T-cell (primary cell): ENCODE results near the gene AEN. TPM values are rescaled to one million over a fixed set of nuclear protein-coding genes. Genes with fewer than 3 reads are reported as not detected.

ENCODE experiments used
- ATAC-seq, 4 experiments: fragments of 200-7000 bp in 3 of 4; fragments of 150-1000 bp in 1 of 4; cut with Tn5 transposase; replicated peaks in 1 of 4; 1 replicate in 3 of 4; 2 replicates in 1 of 4; pipeline ENCODE4 v1.10.0; 2021; ENCODE audit warnings: moderate library complexity in 3 of 4, mild to moderate bottlenecking in 2 of 4, moderate number of reproducible peaks in 1 of 4
- CTCF ChIA-PET, 2 donors: fragments of 300-600 bp; sonication (Branson Sonifier 250); formaldehyde crosslinking; loops; one replicate each; lab custom pipeline; 2022; ENCODE audit warnings: antibody characterized with exemption in 2 of 2; lab: Charles Lee
- POLR2A ChIA-PET, 2 donors: fragments of 300-600 bp; sonication (Branson Sonifier 250); formaldehyde crosslinking; loops; one replicate each; lab custom pipeline; 2022; ENCODE audit warnings: antibody characterized with exemption in 2 of 2; lab: Charles Lee
- DNase-seq, 35 experiments: peaks; one replicate each; pipeline versions ENCODE4 v3.0.0 to v3.0.0-alpha.2; 2013 to 2023
- H3K27ac ChIP-seq: one replicate; pipeline ENCODE4 v1.5.1; 2013; ENCODE audit warnings: low read length
- H3K27me3 ChIP-seq, 2 experiments: replicated peaks in 1 of 2; 1 replicate in 1 of 2; 2 replicates in 1 of 2; pipeline versions ENCODE4 v1.6.1 to v1.7.0; 2013; ENCODE audit warnings: low read length in 1 of 2, mixed read lengths in 1 of 2; ENCODE audit not compliant: control insufficient read depth in 2 of 2, insufficient read depth in 2 of 2; ENCODE audit errors: extremely low read depth in 1 of 2
- H3K36me3 ChIP-seq, 2 donors: 1 replicate in 1 of 2; 2 replicates in 1 of 2; pipeline versions ENCODE4 v1.6.1 to v1.7.0; 2013; ENCODE audit warnings: low read length in 1 of 2; ENCODE audit not compliant: control insufficient read depth in 2 of 2, insufficient read depth in 1 of 2; ENCODE audit errors: extremely low read depth in 1 of 2
- H3K4me1 ChIP-seq, 2 experiments: 1 replicate in 1 of 2; 2 replicates in 1 of 2; pipeline versions ENCODE4 v1.6.1 to v1.7.0; 2013; ENCODE audit warnings: low read length in 2 of 2, mixed read lengths in 1 of 2; ENCODE audit not compliant: insufficient read depth in 2 of 2, control insufficient read depth in 1 of 2; ENCODE audit errors: extremely low read depth in 1 of 2
- H3K4me3 ChIP-seq, 2 donors: 1 replicate in 1 of 2; 2 replicates in 1 of 2; pipeline versions ENCODE4 v1.5.1 to v1.7.0; 2013; ENCODE audit warnings: mild to moderate bottlenecking in 2 of 2, low read length in 1 of 2, moderate library complexity in 1 of 2; ENCODE audit not compliant: control insufficient read depth in 1 of 2; ENCODE audit errors: extremely low read depth in 1 of 2
- H3K9me3 ChIP-seq: 2 replicates; pipeline ENCODE4 v1.7.0; 2013
- H3K27ac Mint-ChIP-seq, 2 donors: one replicate each; pipeline ENCODE4 v1.8.0; 2020 to 2021; ENCODE audit warnings: mild to moderate bottlenecking in 2 of 2, mixed read lengths in 2 of 2
- H3K27me3 Mint-ChIP-seq, 2 donors: one replicate each; pipeline ENCODE4 v1.8.0; 2021 to 2022; ENCODE audit warnings: mixed read lengths in 2 of 2
- H3K36me3 Mint-ChIP-seq: one replicate; pipeline ENCODE4 v1.8.0; 2021; ENCODE audit warnings: mixed read lengths
- H3K4me1 Mint-ChIP-seq, 3 donors: one replicate each; pipeline ENCODE4 v1.8.0; 2020 to 2022; ENCODE audit warnings: mixed read lengths in 3 of 3, mild to moderate bottlenecking in 1 of 3
- H3K4me3 Mint-ChIP-seq, 3 donors: one replicate each; pipeline ENCODE4 v1.8.0; 2020 to 2022; ENCODE audit warnings: mild to moderate bottlenecking in 3 of 3, mixed read lengths in 3 of 3, moderate library complexity in 3 of 3
- H3K9me3 Mint-ChIP-seq, 3 donors: one replicate each; pipeline ENCODE4 v1.8.0; 2020 to 2022; ENCODE audit warnings: mixed read lengths in 3 of 3
- WGBS: methylation state at CpG from one replicate; pipeline ENCODE4 v1.1.5; 2013; ENCODE audit warnings: missing lambda C conversion rate; ENCODE audit not compliant: insufficient coverage; 5-methylcytosine and 5-hydroxymethylcytosine counted together
- total RNA-seq, 35 experiments: library from RNA in 6 of 35; stranded (reverse) in 6 of 35; fragments of 120-200 nt in 1 of 35; gene quantifications; one replicate each; pipeline versions ENCODE4 v1.2.1 to v1.2.4 and lab custom pipeline; 2013 to 2026

The AEN gene
- total RNA-seq, 5 donors from 2014 or later (not counting 1 experiment from before 2014, with no cell fraction given) = 31.1 to 69.2 (median 51.5) TPM

DNA sequence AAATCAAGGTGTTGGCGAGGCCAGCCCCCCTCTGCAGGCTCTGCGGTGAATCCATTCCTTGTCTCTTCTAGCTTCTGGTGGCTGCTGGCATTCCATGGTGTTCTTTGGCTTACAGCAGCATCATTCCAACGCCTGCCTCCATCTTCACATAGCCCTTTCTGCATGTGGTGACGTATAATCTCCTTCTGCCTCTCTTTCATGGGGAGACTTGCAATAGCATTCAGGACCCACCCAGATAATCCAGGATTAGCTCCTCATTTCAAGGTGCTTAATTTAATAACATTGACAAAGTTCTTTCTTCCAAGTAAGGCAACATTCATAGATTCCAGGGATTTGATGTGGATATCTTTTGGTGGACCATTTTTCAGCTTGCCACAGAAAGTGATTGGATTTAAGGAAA, 53.5 kb downstream of the AEN start:
- peaks cover 27 to 33% of the 10 kb centered on the region in 2 donors for H3K27me3 Mint-ChIP-seq
- no peak for ATAC-seq

DNA sequence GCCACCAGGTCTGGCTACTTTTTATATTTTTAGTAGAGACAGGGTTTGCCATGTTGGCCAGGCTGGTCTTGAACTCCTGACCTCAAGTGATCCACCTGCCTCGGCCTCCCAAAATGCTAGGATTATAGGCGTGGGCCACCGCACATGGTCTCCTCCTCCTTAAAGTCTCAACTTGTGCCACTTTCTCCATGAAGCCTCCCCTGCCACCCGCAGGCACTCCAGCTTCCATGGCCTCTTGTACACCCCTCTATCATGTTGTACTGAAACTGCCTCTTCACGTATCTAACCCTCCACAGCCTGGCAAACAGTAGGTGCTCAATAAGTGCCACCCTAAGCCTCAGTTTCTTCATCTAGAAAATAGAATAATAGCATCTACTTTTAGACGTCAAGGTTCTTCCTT, 57.6 kb downstream of the AEN start:
- Histone ChIP-seq H3K4me1 (no peaks in the 10 kb centered on the region), H3K9me3 (peaks cover 3% of the 10 kb centered on the region), H3K27me3 (peaks cover 0 to 12% of the 10 kb centered on the region in 2 experiments), H3K36me3 (no peaks in the 10 kb centered on the region), H3K27ac (no peak overlapping the region), H3K4me3 (no peak overlapping the region)
- Mint-ChIP-seq H3K27ac (no peak overlapping the region), H3K9me3 (no peaks in the 10 kb centered on the region), H3K27me3 (peaks cover 5 to 7% of the 10 kb centered on the region in 2 donors), H3K36me3 (peaks cover 3% of the 10 kb centered on the region), H3K4me3 (no peak overlapping the region), H3K4me1 (no peaks in the 10 kb centered on the region)
- ATAC-seq (no peak), DNase-seq (no peak)
- WGBS = 88% methylated on average over 4 of the region's 6 CpGs
- ChIA-PET CTCF (no interaction called here), POLR2A (no interaction called here)

More for the DNA sequence above, 53.5 kb downstream of the AEN start:
- Histone ChIP-seq H3K9me3 (peaks cover 3% of the 10 kb centered on the region), H3K27me3 (peaks cover 0 to 3% of the 10 kb centered on the region in 2 experiments), H3K36me3 (no peaks in the 10 kb centered on the region), H3K4me3 (no peak overlapping the region), H3K4me1 (no peaks in the 10 kb centered on the region), H3K27ac (no peak overlapping the region)
- H3K27ac Mint-ChIP-seq = no peak overlapping the region
- CTCF ChIA-PET = no interaction called here
- H3K4me3 Mint-ChIP-seq = no peak overlapping the region
- no peak for DNase-seq
- POLR2A ChIA-PET = no interaction called here
- peaks cover 3% of the 10 kb centered on the region for H3K36me3 Mint-ChIP-seq
- H3K4me1 Mint-ChIP-seq = no peaks in the 10 kb centered on the region
- 94% methylated on average over 2 of the region's 4 CpGs for WGBS
- peaks cover 0 to 8% (median 0%) of the 10 kb centered on the region in 3 donors for H3K9me3 Mint-ChIP-seq

DNA sequence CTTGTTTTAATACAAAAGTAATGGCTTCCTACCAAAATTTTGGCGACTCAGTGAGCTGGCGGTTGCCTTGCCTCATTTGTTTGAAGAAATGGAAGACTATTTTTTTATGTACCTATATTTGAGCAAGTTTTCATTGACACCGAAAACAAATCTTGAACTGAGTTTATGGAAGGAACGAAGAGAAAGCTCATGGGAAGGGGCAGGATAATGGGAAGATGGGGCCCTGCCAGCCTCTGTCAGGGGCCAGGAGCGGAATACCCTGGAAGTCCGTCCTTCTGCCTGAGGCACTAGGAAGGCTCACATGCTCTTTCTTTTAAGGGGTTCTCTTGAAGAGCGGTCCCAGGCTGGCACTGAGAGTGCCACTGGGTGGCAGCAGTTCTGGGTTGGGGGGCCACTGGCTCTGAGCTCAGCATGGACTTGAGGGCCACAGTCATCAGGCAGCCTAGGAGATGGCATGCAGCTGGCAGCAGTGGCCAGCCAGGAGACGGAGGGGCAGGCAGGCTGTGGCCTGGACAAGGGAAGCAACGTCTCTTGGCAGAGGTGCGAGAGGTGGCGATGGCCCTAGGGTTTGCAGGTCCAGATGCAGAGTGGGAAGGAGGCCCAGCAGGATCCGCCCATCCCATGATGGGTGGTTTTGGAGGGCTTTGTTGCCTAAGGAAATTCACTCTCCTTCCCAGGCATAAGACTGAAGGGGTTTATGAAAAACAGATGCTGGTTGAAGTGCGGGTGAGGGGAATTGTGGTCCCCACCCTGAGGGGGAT, 59.3 kb downstream of the AEN start:
- Histone ChIP-seq H3K36me3 (no peaks in the 10 kb centered on the region), H3K27me3 (peaks cover 0 to 19% of the 10 kb centered on the region in 2 experiments), H3K27ac (no peak overlapping the region), H3K9me3 (peaks cover 1% of the 10 kb centered on the region), H3K4me1 (no peaks in the 10 kb centered on the region), H3K4me3 (no peak overlapping the region)
- no peak overlapping the region for H3K27ac Mint-ChIP-seq
- H3K27me3 Mint-ChIP-seq = peaks cover 4 to 6% of the 10 kb centered on the region in 2 donors
- H3K4me3 Mint-ChIP-seq = no peak overlapping the region
- ATAC-seq (no peak), DNase-seq (no peak)
- peaks cover 3% of the 10 kb centered on the region for H3K36me3 Mint-ChIP-seq
- no peaks in the 10 kb centered on the region for H3K9me3 Mint-ChIP-seq
- ChIA-PET POLR2A (no interaction called here), CTCF (interaction anchor here in 1 of 2 donors (0.6 kb wide), 1 partner anchor 556 kb away, joined by 4 read pairs; no protein-coding TSS in a partner anchor)
- H3K4me1 Mint-ChIP-seq = no peaks in the 10 kb centered on the region
- 96% methylated on average over 8 of the region's 13 CpGs for WGBS

DNA sequence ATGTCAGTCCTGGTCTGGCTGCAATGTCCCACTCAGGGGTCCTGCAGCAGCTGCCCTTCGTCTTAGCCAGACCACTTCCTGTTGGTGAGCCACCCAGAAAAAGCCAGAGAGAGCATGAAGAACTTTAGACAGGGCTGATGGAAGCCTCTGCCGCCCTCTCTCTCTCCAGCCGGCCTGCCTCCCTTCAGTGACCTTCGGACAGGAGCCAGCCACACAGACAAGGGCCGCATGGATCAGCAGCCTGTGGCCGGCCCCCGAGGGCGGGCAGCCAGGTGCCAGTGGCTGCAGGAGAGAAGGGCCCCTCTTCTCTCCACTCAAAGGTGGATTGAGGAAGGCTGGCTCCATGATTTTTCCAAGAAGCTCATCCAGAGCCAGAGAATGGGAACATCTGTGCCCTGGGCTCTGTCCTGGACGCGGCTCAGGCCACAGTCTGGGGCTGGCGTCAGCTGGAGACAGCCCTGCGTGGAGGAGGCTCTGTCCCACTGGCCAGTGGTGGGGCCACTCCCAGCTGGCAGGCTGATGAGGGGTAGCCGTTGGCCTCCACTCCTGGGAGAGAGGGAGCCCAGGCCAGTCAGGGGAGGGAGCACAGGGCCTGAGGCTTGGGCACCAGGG, 60.6 kb downstream of the AEN start:
- Mint-ChIP-seq H3K27ac (no peak overlapping the region), H3K4me1 (no peaks in the 10 kb centered on the region), H3K9me3 (no peaks in the 10 kb centered on the region), H3K36me3 (peaks cover under 1% of the 10 kb centered on the region), H3K27me3 (peaks cover 1 to 12% of the 10 kb centered on the region in 2 donors), H3K4me3 (no peak overlapping the region)
- Histone ChIP-seq H3K36me3 (no peaks in the 10 kb centered on the region), H3K27me3 (peaks cover 0 to 27% of the 10 kb centered on the region in 2 experiments), H3K27ac (no peak overlapping the region), H3K4me3 (no peak overlapping the region), H3K9me3 (no peaks in the 10 kb centered on the region), H3K4me1 (no peaks in the 10 kb centered on the region)
- DNase-seq (no peak), ATAC-seq (no peak)
- ChIA-PET POLR2A (no interaction called here), CTCF (no interaction called here)
- 82% methylated on average over 13 of the region's 13 CpGs for WGBS

Other genes with a start within 250 kb of the AEN start
- gene MRPL46, start 154.0 kb upstream of the AEN start, total RNA-seq = 10 to 100 TPM; 12.0 to 26.4 (median 21.0) TPM
- 10 to 100 TPM; 16.7 to 33.0 (median 27.4) TPM for gene MRPS11, start 153.6 kb upstream of the AEN start, total RNA-seq
- gene DET1, start 74.7 kb upstream of the AEN start, total RNA-seq = 1 to 10 TPM; 4.1 to 9.4 (median 6.4) TPM
- 100 to 1,000 TPM; 141 to 206 (median 153) TPM for gene ISG20, start 17.7 kb downstream of the AEN start, total RNA-seq
- gene ACAN, start 182.1 kb downstream of the AEN start, total RNA-seq = not detected